Midbrain (tissue), 1 donor: ENCODE data around the gene TFPI.

Source experiments
- DNase-seq: peaks from one replicate; lab custom pipeline; 2025; lab: John Stamatoyannopoulos, UW

TFPI gene

DNA sequence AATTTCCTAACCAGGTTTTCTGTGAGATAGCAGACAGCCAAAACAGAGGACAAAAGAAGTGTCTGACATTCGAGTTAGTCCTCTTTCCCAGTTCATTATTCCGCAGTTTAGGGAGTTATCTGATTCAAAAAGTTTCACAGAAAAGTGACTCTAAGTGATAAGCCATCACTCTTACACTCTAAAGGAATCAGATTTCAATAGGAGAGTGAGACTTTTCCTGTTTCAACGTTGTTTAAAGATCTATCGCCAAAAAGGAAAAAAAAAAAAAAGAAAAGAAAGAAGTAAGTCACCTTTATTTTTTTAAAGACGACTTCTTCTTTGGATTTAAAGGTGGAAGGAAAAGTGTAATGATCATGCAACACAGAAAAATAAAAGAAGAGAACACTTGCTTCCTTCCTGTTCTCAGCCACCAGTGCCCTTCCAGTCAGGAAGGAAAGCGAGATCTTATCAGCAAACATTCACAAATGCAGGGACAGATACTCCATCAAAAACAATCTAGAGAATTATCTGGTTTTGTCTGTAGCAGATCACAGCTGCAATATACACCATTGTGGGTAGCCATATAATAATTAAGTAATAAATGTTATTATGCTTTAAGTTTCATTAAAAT lies 49.8 kb downstream of the TFPI start:
- DNase-seq, result no peak

DNA sequence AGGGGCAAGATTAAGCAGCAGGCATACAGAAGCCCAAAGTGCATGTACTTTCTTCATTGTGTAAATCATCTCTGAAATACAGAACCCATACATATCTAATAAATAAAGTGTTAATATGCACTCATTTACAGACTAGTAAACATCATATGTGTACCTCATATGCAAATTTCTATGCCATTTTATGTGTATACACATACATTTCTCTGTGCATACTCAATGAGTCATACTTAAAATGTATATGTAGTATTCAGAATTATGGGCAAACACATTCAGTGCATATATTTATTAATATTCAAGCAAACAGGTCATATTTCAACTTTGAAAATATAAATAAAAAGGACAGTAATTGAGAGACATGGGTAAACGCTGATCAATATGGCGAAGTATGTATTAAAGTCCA lies 50.5 kb downstream of the TFPI start:
- no peak for DNase-seq

DNA sequence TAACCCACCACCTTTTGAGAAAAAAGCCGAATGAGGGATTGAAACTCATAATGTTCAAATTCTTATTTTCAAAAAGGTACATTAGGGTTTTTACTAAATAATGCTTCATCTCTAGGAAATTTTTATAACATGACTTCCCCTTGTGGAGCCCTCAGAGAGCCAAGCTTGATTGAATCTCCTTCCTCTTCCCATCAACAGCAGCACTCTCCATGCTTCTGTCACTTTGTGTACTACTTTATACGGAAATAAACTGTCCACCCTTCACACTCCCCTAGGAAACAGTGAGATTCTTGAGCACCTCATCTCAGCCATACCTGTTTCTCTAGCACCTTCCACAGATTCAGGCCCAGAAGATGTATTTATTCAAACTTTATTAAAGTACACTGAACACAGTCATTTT lies 51.8 kb downstream of the TFPI start:
- DNase-seq, result no peak

DNA sequence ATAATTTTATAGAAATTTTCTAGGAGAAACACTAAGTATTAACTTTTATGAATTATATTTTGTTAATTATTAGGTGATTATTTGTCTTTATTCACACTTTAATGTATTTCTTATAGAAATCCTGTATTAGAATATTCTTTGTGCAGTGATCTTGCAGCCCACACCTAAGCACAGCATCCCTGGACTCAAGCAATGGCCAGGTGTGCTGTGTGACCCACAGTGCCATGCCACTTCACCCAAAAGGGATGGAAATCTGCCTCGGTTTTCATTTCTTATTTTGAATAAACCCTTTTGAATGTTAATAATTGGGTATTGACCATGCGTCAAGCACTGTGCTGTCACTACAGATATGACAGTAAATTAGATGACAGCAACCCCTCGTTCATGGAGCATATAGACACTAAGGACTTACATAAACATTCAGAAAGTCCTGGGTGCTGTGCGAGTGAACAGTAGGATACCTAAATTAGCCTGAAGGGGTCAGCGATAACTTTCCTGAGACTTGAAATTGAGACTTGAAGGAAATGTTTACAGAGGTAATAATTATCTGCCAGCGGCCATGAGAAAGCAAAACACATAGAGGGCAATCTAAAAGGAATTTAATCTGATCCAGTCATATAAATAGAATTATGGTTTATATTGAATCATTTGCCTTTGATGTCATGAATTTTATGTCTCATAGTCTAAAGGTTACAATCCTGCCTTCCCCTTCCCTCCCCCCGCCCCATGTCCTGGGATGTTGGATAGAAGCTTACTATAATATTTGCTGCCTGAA lies 53.5 kb downstream of the TFPI start:
- DNase-seq, result no peak

DNA sequence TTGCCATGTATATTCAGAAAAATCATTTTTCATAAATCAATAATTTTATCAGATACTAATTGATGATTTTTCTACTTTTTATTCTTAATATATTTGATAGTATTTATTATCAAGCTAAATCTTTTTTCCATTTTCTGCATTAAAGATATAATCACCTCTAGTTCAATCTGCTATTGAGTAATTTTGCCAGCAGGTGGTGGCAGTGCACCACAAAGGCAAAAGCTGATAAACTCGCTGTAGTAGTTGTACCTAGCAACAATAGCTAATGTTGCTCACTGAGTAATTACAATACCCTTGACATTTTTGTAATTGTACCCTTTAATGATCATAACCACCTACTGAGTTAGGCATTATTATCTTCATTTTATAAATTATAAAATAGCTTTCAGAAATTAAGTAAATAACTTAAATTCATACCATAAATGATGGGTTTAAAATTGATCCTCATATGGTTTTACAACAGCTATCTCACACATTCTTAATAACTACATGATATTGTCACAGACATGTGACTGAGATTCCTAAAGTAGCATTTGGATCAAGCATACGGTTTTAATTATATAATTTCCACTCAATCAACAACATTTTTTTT lies 54.2 kb downstream of the TFPI start:
- peak; percentile 49 for DNase-seq

DNA sequence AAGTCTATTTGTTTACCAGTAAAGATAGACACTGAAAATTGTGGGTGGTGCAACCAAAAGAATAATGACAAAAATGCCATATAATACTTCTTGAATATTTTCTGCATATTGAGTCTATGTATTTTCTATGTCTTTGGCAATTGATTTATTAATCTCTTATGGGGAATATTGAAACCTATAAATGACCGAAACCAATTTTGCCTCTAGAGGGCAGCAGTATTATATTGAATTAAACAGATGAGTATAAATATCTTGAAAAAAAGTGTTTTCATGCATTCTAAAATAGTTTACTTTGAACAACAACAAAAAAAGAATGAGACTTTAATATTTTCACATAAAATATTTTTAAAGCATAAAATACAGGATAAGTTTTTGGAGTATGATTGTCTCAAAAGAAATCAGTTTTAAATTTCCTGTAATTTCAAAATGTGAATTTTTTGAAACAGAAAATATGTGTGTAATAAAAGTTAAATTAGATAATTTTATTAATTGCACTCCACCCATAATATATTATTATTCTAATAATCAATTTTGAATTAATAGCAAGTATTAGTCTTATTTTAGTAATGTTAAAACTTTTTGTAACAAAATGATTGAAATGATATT lies 56.3 kb downstream of the TFPI start:
- DNase-seq, result no peak

DNA sequence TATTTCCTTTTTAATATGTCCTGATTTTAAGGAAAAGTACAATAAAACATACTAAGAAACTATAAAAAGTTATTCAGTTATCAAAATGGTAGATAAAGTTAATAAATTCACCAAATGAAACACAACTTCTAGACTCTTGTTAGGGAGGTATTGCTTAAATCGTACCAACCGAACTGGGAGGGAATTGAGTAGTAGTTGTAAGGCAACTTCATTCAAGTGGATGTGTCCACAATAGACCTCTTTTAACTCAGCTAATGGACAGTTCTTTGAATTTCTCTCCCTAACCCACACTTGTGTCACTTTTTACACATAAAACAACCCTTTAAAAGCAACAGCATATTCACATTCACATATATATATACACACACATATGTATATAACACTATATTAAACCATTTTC lies 57.1 kb downstream of the TFPI start:
- no peak for DNase-seq

DNA sequence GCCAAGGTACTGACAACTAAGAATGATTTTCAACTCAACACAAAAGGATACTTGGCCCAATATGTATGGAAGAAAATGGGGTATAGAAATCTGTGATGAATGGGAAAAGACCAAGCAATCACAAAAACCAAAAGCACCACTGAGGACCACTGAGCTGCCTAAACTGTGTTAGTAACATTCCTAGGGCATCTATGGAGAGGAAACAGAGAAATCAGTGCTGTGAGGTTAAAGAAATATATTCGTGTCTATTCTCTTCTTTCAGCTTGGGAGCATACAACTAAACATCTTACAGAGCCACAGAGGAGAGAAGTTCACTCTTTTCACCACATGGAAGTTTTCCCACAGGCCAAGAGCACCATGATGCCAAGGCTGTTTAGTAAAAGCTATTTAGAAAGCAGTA lies 58.9 kb downstream of the TFPI start:
- DNase-seq, result no peak

DNA sequence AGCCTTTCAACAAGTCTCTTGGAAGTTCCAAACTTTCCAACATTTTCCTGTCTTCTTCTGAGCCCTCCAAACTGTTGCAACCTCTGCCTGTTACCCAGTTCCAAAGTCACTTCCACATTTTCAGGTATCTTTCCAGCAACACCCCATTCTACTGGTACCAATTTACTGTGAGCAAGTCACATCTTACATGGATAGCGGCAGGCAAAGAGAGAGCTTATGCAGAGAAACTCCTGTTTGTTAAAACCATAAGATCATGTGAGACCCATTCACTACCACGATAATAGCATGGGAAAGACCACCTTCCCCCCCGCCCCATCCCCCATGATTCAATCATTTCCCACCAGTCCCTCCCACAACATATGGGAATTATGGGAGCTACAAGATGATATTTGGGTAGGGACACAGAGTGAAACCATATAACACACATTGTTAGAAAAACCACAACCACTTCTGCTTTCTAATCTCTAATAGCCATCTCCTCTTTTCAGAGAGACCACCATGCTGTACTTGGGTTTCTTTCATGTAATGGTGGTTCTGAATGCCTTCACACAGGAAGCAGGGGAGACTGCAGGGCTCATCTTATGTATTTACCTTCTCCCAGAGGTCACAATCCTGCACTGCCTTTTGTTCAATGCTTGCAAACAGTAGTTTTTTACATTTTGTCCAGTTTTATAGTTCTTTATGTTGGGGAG lies 60.2 kb downstream of the TFPI start:
- no peak for DNase-seq

DNA sequence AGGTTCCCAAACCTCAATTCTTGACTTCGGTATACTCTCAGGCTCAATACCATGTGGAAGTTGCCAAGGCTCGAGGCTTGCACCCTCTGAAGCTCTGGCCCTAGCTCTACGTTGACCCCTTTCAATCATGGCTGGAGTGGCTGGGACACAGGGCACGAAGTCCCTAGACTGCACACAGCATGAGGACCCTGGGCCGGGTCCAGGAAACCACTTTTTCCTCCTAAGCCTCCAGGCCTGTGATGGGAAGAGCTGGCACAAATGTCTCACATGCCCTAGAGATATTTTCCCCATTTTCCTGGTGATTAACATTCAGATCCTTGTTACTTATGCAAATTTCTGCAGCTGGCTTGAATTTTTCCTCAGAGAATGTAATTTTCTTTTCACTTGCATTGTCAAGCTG lies 61.1 kb downstream of the TFPI start:
- DNase-seq, result no peak

DNA sequence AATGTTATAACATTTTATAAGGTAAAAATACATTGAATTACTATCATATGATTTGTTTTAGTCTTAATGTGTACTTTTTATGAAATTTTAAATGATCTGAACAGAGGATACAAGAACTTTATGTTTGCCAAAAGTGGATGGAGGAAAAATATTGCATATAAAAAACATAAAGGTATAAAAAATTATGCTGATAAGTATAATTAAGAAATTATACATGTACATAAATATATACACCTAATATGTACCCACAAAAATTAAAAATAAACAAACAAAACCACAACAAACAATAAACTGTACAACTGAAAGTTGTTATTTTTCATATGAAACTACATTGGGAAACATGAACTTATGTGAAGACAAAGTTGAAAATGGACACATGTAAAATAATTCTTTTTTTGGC lies 68.0 kb downstream of the TFPI start:
- no peak for DNase-seq

DNA sequence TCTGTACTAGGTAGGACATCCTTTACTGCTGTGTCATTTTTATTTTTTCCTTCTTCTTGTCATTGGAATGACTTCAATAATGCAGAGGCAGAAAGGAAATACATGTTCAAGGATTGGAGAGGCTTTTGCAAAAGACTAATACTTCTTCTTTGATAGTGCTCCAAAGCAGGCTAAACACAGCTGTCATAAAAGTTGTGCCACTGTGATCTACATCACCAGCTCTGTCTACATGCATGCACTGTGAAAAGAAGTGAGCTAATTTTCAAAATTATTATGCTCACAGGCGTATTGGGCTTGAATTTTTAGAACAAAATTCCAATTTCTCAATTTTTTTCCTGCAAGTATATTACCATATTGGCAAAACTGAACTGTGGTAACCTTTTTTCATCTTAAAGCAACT lies 68.7 kb downstream of the TFPI start:
- no peak for DNase-seq

DNA sequence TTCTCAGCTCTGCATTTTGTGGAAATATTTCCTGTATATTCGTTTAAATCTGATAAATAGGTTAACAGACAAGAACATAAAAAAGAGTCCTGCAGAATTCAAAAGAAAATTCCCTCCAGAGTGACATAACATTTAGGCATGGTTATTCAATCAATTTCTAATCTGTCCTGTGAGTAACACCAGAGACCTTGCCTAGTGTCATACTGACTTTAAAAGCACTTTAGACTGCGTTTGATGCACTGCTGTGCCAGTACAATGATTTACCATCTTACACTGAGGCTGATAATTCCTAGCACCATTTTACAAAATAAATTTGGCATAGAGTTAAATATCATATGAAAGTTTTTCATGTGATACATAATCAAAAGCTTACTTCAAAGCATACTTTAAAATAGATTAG lies 70.7 kb downstream of the TFPI start:
- no peak for DNase-seq

DNA sequence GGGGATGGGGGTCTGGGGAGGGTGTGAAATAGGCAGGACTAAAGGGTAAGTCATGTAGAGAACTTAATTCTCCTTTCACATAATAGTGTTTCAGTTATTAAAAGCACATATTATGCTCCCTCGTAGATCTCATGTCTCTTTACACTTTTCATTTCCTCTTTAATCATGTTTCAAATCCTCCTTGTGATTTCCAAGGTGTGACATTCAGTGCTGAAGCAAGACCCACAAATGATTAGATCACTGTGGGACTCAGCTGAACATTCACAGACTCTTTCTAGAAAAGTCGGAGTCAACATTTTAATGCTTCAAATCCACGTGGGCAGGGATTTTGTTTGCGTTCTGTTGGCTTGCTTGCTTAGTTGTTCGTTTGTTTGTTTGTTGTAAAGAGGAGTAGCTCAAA lies 71.4 kb downstream of the TFPI start:
- no peak for DNase-seq

DNA sequence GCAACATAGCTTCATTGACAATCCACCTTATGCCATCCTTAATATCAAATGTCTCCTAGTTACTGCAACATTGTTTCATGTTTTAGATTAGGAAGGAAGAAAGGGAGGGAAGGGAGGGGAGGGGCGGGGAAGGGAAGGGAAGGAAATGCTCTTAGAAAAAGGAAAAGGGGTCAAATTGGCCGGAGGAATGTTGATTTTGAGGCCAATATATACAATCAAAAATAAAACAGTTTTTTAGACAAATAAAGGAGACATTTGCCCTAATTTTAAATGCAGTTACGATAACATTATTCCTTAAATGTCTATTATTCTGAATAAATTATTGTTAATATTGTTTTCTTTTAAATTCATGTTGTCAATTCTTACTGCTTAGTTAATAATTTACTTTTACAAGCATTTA lies 72.7 kb downstream of the TFPI start:
- no peak for DNase-seq

DNA sequence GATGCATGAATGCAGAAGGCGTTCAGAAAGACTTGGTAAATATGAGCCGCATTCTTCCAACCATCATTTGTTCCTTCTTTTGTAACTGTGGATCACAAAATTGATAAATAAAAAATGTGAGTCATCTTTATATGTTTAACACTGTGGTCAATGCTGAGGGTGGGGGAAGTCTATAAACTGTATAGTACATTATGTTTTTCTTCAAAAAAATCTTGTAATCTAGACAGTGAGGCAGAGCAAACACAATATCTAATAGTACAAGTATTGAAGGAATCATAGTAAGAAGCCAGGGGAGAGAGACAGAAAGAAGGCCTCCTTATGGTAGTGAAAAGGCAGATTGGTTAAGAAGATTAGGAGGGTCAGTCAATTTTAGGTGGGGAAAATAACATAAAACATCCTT lies 75.5 kb downstream of the TFPI start:
- DNase-seq, result no peak

DNA sequence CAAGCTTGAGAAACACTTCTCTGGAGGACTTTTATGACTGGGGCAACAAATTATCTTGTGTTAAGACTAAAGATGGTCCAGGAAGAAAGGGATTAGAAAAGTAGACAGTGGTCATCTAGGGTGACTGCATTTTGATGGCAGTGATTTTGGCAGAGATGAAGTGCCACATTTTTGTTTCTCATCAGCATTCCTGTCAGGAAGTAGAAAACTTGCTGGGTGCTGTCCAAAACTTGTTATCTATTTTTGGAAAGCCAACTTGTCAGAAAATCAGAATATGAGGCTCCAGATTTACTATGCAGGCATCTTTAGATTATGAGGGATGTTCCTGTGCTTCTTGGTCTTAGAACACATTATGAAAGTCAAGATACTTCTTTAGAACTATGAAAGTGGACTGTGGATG lies 77.2 kb downstream of the TFPI start:
- no peak for DNase-seq

DNA sequence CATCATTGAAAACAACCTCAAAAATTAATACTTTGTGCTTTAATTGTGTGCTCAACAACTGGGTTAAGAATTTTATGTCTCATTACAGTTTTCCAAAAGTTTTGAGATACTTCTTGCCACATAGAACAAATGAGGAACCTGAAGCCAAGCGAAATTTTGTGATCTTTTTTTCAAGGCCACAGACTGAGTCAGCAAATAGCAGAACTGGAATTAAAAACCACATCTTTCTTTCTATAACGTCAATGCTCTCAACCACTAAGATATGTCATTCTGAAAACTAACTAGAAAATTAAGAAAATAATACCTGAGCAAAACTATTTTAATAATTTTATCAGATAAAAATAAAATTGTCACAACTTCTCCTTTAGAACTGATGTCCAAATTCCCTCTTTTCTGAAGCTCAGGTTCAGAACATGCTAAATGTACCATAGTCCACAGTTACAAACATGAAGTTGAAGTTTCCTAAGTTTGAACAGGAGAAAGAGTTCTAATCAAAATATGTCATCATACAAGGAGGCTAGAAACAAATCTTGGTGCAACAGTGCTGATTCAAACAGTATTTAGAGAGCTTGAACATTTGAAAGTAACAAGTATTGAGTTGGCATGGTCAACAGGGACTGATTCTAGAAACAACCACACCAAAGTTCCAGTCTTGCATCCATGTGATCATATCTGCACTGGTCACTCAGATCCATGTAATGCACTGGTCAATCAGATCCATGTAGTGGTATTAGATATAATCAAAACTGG lies 78.6 kb downstream of the TFPI start:
- DNase-seq, result no peak

DNA sequence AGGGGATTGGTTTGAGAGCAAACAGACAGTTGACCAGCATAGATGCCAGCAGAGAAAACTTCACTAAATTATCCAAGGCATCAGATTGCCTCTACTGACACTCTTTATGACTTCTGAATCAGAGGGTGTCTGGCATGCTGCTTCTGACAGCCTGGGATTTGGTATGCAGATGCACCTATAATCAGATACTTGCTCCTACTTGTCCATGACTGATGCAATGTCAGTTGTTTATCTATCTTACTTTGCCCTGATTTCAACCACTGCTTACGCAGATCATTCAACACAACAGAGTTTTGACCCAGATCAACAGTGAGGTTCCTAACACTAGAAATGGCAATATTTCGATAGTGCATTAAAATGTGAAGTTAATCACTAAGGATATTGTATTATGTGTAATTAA lies 83.5 kb downstream of the TFPI start:
- DNase-seq, result no peak

DNA sequence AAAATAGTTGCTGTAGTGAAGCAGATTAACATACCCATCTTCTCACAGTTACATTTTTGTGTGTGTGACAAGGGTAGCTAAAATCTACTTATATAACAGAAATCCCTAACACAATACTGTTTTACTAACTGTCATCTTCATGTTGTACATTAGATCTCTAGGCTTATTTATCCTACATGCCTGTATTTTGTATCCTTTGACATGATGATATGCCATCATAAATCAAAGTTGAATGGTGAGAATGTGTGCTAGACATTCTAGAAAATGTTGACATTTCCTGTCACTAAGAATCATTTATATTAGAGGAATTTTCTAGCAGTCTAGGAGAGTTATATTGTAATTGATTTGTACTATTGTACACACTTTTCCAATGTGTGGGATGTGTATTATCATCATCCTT lies 84.7 kb downstream of the TFPI start:
- no peak for DNase-seq

DNA sequence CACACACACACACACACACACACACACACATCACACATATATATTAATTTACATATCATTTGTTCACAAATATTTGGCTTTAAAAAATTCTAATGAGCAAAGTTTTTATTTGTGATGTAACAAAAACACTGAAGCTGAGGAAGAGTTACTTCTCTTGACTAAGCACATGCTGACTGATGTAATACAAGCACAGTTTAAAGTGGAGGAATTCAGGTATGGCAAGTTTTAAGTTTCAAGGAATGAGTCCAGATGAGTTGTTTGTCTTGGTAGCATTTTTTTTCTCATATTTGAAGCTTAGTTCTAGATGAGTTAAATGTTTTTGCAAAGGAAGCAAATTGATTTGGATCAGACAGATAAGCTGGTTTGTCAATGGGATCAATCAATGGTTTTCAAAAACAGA lies 86.0 kb downstream of the TFPI start:
- no peak for DNase-seq
